A204.1 (cell line): ENCODE measurements around the gene PLA2G4E.

Experiments
- FAIRE-seq: peaks from 2 replicates; lab custom pipeline; 2012; peaks lifted over from hg19 to GRCh38; lab: Jason Lieb, UNC

The PLA2G4E gene

GRCh38 chr15:41954036-41954435 is 66.8 kb downstream of the PLA2G4E start:
- no peak for FAIRE-seq

GRCh38 chr15:41952013-41952563 is 68.8 kb downstream of the PLA2G4E start:
- no peak for FAIRE-seq

- no peak for FAIRE-seq
Measured at GRCh38 chr15:41951571-41951970, 69.3 kb downstream of the PLA2G4E start.

- no peak for FAIRE-seq
Measured at GRCh38 chr15:41950489-41950888, 70.4 kb downstream of the PLA2G4E start.

GRCh38 chr15:41950127-41950483 is 70.7 kb downstream of the PLA2G4E start:
- FAIRE-seq, result no peak

- no peak for FAIRE-seq
Measured at GRCh38 chr15:41949401-41950126, 71.3 kb downstream of the PLA2G4E start.

GRCh38 chr15:41948490-41948889 is 72.4 kb downstream of the PLA2G4E start:
- FAIRE-seq, result no peak

- FAIRE-seq, result no peak
Measured at GRCh38 chr15:41946970-41947369, 73.9 kb downstream of the PLA2G4E start.

GRCh38 chr15:41945731-41946130 is 75.1 kb downstream of the PLA2G4E start:
- FAIRE-seq, result no peak

GRCh38 chr15:41945221-41945620 is 75.6 kb downstream of the PLA2G4E start:
- no peak for FAIRE-seq

GRCh38 chr15:41944313-41944940 is 76.4 kb downstream of the PLA2G4E start:
- no peak for FAIRE-seq

GRCh38 chr15:41943543-41944312 is 77.1 kb downstream of the PLA2G4E start:
- no peak for FAIRE-seq

- no peak for FAIRE-seq
Measured at GRCh38 chr15:41942886-41943285, 78.0 kb downstream of the PLA2G4E start.

GRCh38 chr15:41941644-41942415 is 79.0 kb downstream of the PLA2G4E start:
- no peak for FAIRE-seq

GRCh38 chr15:41940441-41940857 is 80.4 kb downstream of the PLA2G4E start:
- no peak for FAIRE-seq

GRCh38 chr15:41939986-41940385 is 80.9 kb downstream of the PLA2G4E start:
- no peak for FAIRE-seq

GRCh38 chr15:41937568-41937923 is 83.3 kb downstream of the PLA2G4E start:
- no peak for FAIRE-seq

GRCh38 chr15:41936649-41937567 is 83.9 kb downstream of the PLA2G4E start:
- FAIRE-seq, result no peak

GRCh38 chr15:41936155-41936554 is 84.7 kb downstream of the PLA2G4E start:
- FAIRE-seq, result no peak

- no peak for FAIRE-seq
Measured at GRCh38 chr15:41935566-41936020, 85.2 kb downstream of the PLA2G4E start.

GRCh38 chr15:41934843-41935242 is 86.0 kb downstream of the PLA2G4E start:
- no peak for FAIRE-seq
